DMS79 (cell line): ENCODE data around the gene RALGPS1.

Experiments used
- DNase-seq: peaks from one replicate; lab custom pipeline; 2025; lab: John Stamatoyannopoulos, UW

The RALGPS1 gene

DNA sequence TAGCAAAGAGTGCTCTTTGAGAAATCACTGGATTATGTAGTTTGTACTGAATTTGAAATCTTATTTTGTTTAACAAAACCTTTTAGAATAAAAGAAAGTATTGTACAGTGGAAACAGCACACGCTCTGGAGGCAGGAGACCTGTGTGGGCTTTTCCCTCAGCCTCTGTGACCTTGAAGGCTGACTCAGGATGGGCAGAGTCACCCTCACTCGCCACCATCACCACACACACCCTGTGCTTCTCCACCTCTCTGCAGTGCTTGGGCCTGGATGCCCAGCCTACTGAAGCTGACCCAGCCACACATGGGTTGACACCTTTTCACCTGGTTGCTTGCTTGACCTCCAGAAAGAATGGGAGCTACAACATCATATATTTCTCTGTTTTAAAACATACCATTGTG, 188.2 kb downstream of the RALGPS1 start:
- DNase-seq, result no peak

DNA sequence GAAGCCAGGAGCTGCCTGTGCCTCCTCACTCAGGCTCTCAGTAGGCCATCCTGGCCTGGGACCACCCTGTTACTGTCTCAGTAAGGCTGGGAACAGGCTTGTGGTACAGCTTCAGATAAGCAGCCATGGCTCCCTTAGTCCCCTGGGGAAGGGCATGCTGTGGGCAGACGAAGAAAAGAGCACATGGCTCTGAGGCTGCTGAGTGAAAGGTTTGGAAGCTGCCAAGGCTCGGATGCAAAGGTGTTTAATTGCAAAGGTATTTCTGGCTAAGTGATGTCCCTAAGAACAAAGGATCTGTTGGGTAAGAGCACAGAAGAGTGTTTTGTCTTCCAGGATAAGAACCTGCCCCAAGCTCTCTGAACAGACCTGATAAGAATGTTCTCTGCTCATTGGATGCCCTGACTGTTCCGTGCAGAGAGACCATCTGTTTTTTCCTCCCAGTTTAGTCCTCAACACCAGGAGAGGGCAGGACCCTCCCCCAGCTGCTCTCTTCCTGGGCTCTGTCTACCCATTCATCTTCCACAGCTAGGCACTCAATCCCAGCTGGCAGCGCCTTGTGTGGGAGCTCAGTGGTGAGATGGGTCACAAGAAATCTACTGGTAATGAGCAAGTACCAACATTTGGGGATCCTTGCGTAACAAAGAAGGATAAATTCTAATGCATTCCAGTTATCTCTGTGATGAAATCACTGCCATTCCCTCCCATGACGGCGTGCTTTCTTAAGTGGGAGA, 190.2 kb downstream of the RALGPS1 start:
- no peak for DNase-seq

DNA sequence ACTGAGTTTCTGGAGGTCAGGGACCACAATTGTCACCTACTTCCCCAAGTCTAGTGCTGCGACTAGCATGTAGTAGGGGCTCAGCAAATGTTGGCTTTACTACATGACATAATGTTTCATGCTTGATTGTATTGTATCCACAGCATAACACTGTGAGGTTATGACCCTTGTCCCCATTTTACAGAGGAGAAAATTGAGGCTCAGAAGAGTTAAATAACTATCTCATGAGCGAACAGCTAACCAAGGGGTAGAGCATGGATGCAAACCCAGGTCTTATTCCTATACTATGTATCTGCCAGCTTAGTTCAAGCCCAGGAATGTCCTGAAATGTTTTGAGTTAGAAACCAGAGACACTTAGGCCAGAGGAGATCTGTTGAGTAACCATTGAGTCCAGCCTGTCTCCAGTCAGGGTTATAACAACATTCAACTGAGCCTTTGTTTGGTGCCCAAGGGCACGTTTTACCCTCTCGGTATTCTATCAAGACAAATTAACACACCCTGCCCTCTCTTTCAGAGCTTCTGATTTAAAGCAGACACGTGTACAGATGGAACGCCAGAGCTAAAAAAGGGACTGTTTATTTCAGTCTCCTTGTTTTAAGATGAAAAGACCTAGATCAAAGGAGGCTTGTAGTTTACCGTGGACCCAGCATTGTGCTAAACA, 191.4 kb downstream of the RALGPS1 start:
- no peak for DNase-seq

DNA sequence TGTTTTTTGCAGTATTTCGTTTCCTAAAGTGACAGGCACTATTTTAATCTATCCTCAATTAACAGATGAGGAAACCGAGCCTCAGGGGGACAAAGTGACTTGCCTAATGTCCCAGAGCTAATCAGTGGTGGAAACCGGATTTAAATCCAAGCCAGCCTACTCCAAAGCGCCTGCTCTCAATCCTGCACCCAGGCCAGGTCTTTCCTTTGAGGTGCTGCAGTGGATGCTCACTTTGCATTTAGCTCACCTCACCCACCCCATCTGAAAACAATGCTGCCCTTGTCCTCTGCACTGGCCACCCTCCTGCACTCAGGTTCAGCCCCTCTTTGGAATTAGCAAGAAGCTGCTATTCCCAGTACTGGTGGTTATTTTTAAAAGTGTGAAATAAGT, 191.9 kb downstream of the RALGPS1 start:
- DNase-seq, result no peak

DNA sequence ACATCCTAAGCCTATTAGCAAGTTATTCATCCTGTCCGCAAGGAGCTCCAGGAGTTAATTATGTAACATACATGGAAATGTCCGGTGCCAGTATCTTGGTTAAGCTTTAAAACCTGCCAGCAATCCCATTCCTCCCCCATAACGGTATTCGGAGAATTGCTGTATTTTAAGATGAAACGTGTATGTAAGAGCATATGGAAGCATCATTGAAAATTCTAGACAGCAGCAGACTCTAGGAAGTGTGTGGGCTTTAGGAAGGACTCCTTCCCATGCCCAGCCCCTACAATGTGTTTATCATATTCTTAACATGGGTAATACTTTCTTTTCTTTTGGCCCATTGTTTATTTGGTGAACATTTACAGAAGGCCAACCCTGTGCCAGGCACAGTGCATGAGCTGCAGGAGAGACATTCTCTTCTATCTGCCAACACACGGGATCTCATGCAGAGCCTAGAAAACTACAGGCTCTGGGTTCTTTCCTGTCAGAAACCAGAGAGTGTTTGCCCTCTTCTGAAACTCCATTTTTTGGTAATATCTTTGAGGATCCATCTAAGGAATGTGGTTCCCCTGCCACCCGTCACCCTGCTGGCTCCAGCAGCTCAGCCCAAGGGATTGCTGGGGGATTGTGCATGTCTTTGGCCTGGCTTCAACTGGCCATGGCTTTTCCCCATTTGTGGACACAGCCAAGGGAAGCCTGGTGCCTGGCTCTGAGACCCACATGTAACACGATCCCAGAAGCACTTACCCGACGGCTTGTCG, 192.8 kb downstream of the RALGPS1 start:
- no peak for DNase-seq

DNA sequence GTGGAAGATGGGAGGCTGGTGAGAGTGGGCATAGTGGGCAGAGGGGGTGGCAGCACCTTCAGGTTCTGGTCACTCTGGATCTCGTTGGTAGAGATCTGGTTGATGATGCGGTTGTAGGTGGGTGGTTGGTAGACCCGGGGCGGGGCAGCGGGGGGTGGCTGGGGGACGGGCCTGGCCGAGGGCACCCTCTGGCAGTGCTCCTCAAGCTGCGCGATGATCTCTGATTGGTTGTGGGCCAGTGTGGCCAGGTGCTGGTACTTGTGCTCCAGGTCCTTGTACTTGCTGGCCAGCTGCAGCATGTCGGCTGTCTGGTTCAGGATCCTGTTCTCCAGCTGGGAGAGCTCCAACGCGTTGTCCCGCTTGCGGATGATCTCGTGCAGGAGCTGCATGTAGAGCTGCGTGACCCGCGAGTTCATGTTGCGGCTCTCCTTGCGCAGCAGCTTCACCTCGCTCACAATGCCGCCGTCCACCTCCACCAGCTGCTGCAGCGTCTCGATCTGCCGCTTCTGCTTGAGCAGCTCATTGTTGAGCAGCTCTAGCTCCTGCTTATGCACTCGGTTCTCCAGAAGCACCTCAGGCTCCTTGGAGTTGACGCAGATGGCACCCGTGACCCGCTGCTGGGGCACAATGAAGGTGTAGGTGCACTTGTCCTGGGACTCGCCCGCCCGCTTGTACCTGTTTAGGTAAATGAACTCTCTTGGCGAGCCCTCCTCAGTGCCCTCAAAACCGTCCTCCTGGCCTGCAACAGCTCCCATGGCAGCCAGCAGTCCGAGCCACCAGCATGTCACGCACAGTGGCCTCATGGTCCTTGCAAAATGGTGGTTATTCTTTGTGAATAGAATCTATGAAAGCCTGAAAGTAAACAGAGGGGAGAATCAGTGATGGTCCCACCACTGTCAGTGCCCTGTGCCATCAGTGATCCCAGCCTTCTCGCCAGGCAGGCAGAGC, 193.6 kb downstream of the RALGPS1 start:
- no peak for DNase-seq

DNA sequence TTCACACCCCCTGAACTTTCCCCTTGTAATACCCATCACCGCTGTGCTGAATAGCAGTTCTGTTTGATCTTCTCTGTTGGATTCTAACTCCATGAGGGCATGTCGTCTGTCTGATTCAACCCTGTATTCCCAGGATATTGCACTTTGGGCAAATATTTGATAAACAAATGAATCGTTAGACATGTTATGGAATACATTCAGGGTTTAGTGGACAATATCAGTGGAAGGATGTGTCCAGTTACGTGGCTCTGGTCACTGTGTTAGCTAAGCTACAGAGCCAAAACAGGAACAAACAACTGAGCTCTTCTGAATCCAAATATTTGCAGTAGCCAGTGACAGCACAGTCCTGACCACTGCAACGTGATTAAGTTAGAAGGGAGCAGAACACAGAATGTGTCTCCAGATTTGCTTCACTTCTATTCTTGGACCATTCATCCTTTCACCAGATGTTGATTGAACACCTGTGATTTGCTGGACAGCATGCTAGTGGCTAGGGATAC, 194.7 kb downstream of the RALGPS1 start:
- no peak for DNase-seq

DNA sequence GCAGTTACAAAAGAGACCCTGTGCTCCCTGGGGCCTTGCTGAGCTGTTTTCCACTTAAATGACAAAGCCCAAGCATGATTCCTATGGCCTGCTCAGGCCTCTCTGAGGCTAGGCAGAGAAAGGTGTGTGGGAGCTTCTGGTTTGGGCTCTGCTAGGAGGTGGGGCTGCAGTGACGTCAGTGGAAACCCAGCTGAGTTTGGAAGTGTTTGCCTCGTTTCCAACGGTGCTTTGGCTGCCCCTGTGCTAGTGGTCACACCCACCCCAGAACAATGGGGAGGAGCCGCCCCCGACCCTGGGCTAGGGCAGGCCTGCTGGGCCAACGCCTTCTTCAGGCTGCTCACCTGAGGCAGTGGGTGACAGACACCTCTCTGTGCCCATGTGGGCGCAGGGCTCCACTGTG, 197.5 kb downstream of the RALGPS1 start:
- DNase-seq, result no peak

DNA sequence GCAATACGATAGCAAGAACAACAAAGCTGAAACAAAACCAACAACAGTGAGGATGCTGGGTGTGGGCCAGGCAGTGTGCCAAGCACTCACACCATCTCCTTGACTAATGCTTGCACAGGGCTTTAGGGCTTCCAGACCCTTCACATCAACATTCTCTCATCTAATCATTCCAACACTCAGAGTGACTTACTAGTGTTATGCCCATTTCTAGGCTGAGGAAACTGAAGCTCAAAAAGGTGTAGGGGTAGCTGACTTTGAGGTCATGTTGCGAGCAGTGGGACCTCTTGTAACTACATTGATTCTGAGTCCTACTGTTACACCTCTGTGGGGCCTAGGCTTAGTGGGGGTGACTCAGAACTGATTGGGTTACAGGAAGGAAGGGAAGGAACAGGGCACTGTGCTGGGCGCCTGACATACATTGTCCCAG, 198.2 kb downstream of the RALGPS1 start:
- no peak for DNase-seq

DNA sequence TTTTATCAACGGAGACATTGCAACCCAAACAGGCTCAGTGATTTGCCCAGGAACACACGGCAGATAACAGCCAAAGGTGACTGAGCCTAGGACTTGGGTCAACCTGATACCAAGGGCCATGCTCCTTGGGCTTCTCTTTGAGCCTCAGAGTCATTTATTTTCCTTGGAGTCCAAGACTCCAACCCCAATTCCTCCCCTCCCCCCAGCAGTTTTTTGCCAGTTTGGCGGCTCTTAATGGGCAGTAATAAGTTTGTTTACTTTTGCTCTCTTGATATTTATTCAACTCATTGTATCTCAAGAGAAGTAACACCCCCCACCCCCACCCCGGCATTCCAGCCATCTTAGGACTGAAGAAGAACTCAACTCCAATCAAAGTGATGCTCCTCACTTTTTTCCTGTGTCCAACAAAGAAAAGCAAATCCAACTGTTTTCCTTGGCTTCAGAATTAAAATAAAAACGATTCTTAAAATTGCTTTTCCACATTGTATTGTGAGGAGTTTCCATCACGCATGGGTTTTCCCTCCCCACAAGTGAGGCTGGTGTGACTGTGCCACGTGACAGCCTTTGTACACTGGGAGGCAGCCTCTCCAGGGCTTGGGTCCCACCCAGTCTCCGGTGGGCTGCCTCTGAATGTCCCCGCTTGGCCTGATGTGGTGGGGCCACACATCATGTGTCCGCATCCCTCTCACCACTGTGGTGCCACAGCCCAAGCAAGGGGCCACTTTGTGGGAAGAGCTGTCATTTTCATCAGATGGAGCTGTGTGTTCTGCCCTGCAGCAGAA, 198.8 kb downstream of the RALGPS1 start:
- DNase-seq, result no peak

DNA sequence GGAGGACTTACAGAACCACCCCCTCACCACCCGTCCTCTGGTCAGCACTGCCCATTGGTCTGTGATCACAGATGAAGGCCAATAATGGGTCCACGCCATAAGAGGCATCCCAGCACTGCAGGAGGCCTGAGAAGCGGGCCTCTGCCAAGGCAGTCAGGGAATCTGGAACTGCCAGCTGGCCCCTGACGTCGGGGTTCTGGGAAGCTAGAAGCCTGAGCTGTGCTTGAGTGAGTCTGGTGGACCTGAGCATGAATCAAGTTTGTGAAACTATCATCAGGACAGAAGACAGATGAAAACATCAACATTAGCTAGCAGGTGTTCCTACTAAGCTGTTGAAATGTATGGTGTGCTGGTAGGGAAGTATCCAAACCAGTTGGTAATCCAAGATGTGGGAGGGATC, 200.0 kb downstream of the RALGPS1 start:
- DNase-seq, result no peak

DNA sequence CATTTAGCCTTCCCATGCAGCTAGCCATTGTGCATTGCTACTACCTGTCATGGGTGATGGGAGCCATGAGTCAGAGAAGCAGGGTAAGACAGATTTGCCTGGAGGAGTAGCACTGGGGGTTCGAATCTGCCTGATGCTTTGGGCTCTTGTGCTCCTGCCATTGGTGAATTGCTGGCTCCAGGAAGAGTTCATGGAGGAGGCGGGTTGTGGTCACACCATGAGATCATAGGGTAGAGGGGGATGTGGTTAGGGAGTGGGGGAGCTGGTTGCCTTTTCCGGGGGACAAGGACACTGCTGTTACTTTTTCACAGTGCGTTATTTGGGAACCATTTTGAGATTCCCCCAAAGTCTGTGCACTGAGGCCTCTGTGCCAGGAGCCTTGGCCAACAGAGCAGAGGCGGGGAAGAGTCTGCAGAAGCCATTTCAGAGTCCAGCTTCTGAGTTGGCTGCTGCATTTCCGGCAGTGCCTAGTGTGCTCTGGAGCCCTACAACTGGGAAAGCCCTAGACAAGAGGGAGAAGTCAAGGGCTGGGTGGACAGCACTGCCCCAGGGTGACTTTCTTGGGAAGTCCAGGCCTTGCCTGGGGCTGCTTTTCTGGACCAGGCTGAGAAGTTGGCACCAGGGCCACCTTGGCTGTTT, 201.6 kb downstream of the RALGPS1 start:
- DNase-seq, result no peak

DNA sequence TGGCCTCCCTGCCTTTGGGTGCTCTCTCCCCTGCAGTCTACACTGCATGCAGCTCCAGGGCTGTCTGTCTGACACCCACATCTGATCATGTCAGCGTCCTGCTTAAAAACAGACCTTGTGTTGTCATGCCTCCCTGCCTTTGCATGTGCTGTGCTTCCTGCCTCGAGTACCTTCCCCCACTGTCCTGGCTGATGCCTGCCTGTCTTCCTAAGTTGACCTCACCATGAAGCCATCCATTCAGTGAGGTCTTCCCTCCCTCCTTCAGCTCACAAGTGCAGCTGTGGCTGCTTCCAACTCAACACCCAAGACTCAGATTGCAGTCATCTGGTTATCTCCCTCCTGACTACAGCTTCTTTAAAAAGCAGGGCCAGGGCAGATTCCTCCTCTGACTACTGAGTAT, 202.4 kb downstream of the RALGPS1 start:
- DNase-seq, result no peak

DNA sequence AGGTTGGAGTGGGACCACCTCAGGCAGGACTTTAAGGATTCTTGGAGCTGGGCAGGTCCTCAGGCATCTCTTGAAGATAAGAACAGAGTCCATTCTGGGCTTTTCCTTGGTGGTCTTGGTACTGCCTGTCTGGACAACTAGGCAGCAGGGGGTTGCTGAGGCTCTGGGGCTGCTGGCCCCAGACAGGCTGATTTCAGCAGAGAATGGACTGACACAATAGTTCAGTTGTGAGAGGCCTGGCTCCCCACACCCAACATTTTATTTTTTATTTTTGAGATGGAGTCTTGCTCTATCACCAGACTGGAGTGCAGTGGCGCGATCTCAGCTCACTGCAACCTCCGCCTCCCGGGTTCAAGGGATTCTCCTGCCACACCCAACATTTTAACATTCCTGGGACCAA, 203.2 kb downstream of the RALGPS1 start:
- no peak for DNase-seq

DNA sequence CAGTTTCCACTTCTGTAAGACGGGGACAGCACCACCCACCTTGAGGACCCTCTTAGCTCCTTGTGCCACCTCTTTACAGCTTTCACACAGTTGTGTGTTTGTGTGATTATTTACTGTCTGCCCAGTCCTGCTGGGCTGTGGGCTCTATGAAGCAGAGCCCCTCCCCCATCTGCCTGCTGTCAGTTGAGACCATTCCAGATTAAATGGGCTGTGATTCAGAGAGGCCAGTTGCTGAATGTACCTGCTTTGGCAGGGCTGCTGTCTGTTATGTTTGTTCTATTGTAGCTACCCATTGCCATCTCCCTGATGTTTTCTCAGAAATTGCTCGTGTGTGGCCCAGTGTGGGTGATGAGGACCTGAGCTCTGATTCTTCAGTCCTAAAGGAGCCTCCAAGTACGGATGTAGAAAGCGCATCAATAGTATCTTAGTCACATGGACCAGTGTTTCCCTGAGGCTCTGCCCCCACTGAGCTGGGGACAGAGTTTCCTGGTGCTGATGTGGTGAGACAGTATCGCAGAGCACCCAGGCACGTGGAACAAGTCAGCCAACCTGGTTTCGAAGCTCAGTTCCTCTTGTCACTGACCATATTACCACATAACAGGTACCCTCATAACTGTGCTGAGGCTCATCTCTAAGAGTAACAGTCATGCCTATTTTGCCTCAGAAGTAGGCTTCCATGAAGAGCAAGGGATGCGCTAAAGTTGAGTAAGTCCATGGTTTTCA, 204.2 kb downstream of the RALGPS1 start:
- DNase-seq, result no peak

DNA sequence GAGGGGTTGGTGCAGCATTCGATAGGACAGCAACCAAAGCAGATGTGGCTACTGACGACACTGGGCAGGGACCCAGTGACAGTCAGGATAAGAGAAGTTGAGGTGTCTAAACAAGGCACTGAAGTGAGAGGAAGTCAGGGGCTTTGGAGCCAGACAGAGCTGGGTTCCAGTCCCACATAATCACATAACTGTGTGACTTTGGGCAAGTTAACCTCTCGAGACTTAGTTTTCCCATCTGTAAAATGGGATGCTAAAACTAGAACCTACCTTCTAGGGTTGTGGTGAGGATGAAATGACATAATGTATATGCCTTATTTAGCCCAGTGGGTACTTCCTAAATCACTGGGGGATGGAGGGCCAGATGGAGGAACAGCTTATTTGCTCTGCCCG, 204.7 kb downstream of the RALGPS1 start:
- no peak for DNase-seq

DNA sequence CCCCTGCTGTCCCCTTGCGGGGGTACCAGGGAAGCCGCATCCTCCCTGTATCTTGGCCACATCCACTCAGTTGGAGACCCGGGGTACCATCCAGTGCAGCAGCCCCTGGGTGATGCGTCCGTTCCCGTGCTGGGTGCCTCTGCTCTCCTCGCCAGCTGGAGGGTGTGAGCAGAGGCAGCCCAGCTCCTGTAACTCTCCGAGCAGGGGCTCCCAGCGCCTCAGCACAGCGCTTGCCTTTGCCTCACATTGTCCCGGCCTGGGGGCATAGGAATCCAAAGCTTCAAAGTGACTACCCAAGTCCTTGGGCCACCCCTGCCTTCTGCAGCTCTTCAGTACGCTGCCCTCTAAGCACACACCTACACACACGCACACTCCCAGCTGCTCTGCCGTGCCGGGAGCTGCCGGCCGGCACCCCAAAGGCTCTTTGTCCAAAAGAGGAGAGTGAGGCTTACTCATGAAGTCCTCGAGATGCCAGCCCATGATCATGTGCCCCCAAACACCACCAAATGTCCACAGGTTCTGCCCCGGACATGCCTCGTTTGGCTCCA, 207.1 kb downstream of the RALGPS1 start:
- DNase-seq, result peak; percentile 19

DNA sequence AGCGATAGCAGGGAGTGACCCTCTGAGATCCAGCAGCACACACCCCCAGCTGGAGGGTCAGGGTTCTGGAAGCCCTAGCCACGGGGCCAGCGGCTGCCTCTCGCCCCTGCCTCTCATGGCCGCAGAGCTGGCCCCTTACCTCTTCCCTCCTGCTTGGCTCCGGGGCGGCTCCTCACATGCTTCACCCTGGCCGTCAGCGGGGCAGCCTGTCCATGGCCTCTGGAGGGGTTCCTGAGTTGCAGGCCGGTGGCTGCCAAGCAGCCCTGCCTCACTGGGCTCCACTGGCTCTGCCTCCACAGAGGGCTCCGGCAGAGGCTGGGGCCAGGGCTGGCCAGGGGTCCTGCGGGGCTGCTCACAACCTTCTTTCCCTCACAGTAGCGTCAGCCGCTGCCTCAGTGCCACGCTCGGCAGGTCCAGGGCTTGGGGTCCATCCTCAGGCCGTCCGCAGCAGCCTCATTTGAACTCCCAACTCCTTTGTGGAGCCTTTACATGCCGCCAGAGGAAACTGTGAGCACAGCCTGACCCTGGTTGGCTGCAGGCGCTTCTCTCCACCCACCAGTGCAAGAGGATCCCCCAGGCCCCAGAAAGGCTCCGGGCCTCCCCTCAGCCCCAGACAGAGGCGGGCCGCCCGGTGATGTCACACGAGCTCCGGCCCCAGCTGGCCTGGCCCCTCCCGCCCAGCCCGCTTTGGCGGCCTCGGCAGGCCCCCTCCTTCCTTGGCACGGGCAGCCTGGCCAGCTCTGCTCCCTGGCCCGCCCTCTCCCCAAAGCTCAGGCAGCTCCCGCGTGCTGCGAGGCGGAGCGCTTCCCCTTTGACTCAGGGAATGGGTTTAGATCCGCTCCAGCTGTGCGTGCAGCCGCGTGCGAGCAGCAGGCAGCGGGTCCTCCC, 207.8 kb downstream of the RALGPS1 start, which contains the start of gene ANGPTL2:
ANGPTL2 (minus strand) TSS at position 460 of the 888 bp plus-strand sequence. CDS start 13,904 bp downstream, outside the sequence.
- peak; percentile 83 for DNase-seq
